GM21737 (cell line): Measurements from ENCODE around the gene WWOX.

Source experiments
- ATAC-seq: cut with Tn5 transposase; IDR thresholded peaks from one replicate; pipeline ENCODE4 v1.9.1; 2021; ENCODE audit warnings: mild to moderate bottlenecking, moderate library complexity; ENCODE audit not compliant: unreplicated experiment

The WWOX gene

DNA sequence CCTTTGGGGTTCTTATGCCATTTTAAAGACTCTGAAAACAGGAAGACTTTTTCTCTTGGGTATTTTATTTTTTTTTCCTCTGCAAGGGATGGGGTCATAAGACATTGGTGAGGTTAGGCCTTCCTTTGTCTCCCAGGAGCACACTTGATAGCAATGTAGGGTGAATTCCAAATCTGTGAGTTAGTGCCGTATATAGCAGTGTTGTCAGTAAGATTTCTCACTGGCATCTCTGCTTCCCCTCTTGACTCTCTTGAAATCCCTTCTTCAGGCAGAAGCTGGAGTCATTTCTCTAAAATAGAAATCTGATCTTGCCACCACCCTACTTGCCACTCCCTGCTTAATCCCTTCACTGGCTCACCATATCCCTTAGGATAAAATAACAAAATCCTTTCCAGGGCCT lies 529.7 kb downstream of the WWOX start:
- no peak for ATAC-seq

- ATAC-seq, result no peak
Measured at GRCh38 chr16:78630102-78630501, 530.6 kb downstream of the WWOX start.

DNA sequence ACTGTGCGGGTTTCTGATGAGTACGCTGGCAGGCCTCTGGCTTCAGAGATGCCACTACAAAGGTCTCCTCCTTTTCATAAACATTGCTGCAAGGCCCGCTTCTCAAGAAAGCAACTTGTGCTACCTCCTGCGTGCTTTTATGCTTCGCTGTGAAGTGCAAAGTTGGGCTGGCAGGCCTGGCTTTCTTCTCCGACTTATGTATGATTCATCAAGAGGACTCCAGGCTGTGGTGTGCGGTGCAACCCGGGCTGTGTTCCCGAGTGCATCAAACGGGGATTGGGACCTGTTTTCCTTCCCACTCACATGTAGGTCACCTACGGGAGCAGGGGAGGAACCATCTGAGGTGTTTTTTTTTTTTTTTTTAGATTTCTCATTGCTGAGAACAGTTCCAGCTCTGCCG lies 534.1 kb downstream of the WWOX start:
- ATAC-seq, result no peak

- ATAC-seq, result no peak
Measured at GRCh38 chr16:78635807-78636206, 536.4 kb downstream of the WWOX start.

- no peak for ATAC-seq
Measured at GRCh38 chr16:78638371-78638770, 538.9 kb downstream of the WWOX start.

GRCh38 chr16:78639775-78640174 lies 540.3 kb downstream of the WWOX start:
- ATAC-seq, result no peak

- no peak for ATAC-seq
Measured at GRCh38 chr16:78640886-78641285, 541.4 kb downstream of the WWOX start.

GRCh38 chr16:78641433-78641832 lies 542.0 kb downstream of the WWOX start:
- no peak for ATAC-seq

DNA sequence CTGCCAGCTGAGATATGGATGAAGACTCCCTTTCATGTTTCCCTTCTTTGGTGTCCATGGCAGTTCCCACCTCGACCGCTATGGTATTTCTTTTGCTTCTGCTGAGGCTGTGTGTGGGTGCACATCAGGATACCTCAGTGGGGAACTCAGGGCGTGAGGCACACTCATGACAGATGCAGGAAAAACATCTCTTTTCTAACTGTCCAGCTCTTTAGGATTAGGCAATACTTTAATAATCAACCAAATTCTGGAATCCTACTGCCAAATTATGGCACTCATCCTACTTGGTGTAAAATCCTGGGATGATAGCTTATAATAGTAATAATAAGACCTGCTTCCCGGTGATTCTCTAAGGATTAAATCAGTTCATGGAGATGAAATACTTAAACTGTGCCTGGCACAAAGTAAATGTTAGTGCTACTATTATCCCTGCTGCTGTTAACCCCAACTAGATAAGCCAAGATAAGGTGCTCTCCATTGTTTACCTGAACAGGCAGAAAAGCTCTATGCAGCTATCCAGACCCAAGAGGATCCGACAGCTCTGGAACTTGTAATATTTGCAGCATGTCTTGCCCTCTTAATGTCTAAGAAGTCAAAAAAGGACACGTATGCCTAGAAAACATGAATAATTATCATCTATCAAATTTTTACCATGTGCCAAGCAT lies 543.3 kb downstream of the WWOX start:
- ATAC-seq, result no peak

GRCh38 chr16:78645657-78646056 lies 546.2 kb downstream of the WWOX start:
- ATAC-seq, result no peak

DNA sequence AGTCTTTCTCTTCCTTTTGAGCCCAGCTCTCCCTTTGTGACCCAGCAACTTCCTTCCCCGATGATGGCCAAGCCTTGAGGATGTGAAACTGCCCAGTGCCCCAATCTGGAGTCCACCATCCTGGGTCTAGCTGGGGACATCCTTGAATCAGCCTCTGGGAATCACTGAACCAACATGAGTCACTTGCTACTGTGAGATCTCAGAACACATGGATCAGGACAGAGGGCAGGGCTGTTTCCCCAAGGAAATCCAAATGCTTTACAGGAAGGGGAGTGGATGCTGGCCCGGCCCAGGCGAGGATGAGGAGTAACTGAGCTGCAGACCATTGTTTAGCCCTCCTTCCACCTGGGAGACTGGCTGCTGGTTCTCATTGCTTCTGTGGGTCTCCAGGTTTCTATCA lies 547.6 kb downstream of the WWOX start:
- no peak for ATAC-seq

GRCh38 chr16:78647491-78647890 lies 548.0 kb downstream of the WWOX start:
- no peak for ATAC-seq

GRCh38 chr16:78648517-78648916 lies 549.1 kb downstream of the WWOX start:
- no peak for ATAC-seq

DNA sequence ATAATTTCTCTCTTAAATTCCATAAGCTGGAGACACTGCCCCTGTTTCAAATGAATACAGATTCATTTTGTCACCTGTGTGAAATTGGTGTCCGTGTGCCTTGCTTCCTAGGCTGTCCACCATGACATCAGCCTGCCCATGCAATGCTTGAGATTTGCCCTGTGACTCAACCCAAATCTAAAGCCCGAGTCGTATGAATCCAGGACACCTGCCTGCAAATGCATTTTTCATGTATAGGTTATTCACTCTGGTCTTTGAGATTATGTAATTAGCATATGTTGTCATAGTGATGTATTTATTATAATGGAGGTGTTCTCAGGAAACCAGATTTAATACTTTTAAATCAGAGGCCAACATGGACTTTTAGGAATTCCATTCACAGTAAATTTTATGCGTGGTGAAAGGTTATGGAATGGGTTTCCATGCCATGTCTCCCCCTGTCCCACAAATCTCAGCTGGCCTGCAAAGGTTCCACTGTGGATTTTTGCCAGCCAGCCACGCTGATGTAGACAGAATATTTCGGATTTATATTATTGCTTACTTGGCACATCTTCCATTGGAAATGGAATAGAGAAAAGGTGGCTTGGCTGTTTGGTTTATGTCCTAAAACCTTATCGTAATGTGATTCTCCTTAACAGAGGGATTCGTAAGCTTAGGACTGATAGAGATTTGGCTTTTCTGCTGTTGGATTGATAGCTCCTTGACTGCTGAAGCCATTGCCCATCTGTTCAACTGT lies 551.1 kb downstream of the WWOX start:
- ATAC-seq, result no peak

- no peak for ATAC-seq
Measured at GRCh38 chr16:78654929-78655328, 555.5 kb downstream of the WWOX start.

GRCh38 chr16:78655331-78656113 lies 556.1 kb downstream of the WWOX start:
- no peak for ATAC-seq

GRCh38 chr16:78656887-78657286 lies 557.4 kb downstream of the WWOX start:
- ATAC-seq, result no peak

DNA sequence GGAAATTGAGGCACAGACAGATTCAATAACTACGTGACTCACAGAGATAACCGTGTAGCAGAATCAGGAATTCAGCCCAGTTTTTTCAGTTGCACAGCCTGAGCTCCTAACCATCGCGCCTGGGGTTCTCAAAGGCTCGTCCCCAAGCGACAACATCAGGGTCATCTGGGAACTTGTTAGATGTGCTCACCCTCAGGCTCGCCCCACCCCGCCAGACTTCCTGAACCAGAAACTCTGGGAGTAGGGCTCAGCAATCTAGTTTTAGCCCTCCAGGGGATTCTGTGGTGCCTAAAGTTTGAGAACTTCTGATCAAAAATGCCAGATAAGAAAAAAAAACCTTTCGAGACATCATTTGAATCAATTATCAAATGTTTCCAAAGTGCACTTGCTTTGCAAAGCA lies 559.8 kb downstream of the WWOX start:
- ATAC-seq, result no peak

GRCh38 chr16:78659668-78660217 lies 560.3 kb downstream of the WWOX start:
- no peak for ATAC-seq

DNA sequence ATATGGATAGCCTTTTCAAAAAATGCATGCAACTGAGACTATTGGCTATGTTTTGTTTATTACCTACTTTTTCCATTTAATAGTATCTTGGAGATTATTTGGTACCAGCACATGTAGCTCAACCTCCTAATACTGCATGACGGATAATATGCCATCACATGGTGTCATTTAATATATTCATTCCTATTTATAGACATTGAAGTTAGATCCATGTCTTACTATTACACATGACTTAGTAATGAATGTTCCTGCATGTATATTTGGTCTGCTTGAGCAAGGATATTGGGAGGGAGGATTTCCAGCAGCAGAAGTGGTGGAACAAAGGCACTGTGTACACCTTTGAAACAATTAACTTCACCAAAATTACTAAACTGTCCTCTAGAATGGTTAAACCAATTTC lies 561.3 kb downstream of the WWOX start:
- ATAC-seq, result no peak

- no peak for ATAC-seq
Measured at GRCh38 chr16:78663690-78664089, 564.2 kb downstream of the WWOX start.
